A549 (cell line): ENCODE data around the gene RAB3C.

Source experiments
- POLR2A ChIP-seq: IDR thresholded peaks from 2 replicates; pipeline ENCODE4 v1.6.1; 2012; ENCODE audit warnings: mild to moderate bottlenecking, low read length
- RFX5 ChIP-seq: fragments of 450-650 bp; IDR thresholded peaks from 2 replicates; pipeline ENCODE4 v1.7.1; 2014; ENCODE audit warnings: antibody characterized with exemption, mild to moderate bottlenecking, moderate library complexity
- TF ChIP-seq, protein P1 (sequence below): fragments of 200-600 bp; sonication (generic); IDR thresholded peaks from 2 replicates; pipeline ENCODE4 v1.6.1; 2016; ENCODE audit warnings: antibody characterized with exemption, mild to moderate bottlenecking, moderate library complexity

DNA sequence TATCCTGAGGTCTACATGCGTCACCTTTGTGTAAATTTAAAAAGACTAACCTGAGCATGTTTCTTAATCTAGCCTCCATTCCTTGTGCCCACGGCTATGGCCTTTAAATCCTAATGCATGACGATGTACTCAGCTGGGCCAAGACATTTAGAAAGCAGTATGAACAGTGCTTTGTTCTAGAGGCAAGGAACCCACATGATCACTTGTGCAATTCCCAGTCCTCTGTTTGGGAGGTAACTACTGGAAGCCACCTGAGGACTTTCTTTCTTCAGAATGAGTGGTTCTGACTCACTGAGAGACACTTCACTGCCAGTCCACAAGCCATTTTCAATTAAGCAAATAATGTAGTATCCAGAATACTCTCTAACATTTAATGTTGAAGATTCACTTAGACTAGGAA lies 181.3 kb downstream of the RAB3C start:
- TF ChIP-seq POLR2A (no peak), RFX5 (no peak)
- TF ChIP-seq, protein P1, sequence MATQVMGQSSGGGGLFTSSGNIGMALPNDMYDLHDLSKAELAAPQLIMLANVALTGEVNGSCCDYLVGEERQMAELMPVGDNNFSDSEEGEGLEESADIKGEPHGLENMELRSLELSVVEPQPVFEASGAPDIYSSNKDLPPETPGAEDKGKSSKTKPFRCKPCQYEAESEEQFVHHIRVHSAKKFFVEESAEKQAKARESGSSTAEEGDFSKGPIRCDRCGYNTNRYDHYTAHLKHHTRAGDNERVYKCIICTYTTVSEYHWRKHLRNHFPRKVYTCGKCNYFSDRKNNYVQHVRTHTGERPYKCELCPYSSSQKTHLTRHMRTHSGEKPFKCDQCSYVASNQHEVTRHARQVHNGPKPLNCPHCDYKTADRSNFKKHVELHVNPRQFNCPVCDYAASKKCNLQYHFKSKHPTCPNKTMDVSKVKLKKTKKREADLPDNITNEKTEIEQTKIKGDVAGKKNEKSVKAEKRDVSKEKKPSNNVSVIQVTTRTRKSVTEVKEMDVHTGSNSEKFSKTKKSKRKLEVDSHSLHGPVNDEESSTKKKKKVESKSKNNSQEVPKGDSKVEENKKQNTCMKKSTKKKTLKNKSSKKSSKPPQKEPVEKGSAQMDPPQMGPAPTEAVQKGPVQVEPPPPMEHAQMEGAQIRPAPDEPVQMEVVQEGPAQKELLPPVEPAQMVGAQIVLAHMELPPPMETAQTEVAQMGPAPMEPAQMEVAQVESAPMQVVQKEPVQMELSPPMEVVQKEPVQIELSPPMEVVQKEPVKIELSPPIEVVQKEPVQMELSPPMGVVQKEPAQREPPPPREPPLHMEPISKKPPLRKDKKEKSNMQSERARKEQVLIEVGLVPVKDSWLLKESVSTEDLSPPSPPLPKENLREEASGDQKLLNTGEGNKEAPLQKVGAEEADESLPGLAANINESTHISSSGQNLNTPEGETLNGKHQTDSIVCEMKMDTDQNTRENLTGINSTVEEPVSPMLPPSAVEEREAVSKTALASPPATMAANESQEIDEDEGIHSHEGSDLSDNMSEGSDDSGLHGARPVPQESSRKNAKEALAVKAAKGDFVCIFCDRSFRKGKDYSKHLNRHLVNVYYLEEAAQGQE, result no peak
